NOMO-1 treated with DMSO at 0.1 percent for 48 hours (cell line): ENCODE results near the gene TEX44.

Source experiments
- DNase-seq: peaks from one replicate; lab custom pipeline; 2025; ENCODE audit not compliant: unreplicated experiment; lab: John Stamatoyannopoulos, UW

Gene TEX44

DNA sequence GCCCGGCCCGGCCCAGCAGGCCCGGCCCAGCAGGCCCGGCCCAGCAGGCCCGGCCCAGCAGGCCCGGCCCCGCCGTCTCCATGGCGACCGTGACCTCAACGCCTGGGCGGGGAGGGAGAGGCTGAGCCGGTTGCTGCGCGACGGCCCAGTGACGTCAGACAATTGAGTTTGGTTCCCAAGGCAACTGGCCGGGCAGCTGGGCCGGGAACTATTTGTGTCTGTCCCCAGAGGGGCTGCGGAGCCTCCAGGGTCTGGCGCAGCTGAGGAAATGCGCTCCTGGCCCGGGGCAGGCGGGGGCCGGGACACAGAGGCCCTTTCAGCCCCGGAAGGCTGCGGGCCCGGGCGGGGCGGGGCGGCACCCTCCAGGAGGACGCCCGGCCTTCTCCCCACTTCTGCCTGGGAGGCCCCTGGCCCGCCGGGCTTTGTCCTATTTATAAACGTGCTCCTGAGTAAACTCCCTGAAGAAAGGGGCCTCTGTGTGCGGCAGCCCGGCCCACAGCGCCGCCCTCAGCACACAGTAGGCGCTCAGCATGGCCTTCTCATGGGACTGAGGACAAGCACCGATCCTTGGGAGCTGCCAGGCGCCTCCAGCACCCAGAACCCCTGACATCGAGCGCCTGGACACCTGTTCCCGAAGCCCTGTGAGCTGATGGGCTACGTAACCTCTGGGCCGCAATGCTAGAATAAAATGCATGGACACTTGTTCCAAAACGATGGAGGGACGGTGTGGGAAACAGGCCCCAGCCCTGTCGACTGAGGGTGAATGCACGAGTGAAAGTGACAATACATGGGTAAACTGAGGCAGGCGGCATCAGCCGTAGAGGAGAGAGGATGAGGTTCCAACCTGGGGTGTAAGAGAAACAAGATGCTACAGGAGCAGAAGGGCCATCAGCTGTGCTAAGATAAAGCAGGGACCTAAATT lies 12.3 kb downstream of the TEX44 start:
- DNase-seq: peak; percentile 78

DNA sequence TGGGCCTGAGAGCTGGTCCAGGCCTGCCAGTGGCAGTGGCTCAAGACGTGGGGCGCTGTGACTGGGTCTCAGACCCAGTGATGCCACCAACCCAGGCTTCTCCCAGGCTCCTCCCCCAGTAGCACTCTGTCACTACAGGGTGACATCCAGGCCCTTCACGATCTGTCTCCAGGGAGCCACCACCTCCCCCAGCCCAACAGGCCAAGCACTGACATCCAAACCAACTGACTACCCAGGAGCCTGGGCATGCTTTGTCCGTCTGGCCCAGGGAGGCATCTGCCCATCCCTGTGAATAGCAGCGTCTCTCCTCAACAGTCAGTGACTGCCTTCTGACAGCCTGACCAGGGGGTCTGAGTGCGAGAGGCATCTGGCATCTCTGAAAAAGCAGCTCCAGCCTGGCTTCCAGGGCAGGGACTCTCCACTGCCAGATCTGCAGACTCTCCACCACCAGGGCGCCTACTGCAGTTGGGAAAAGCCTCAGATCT lies 13.0 kb downstream of the TEX44 start:
- DNase-seq: no peak

DNA sequence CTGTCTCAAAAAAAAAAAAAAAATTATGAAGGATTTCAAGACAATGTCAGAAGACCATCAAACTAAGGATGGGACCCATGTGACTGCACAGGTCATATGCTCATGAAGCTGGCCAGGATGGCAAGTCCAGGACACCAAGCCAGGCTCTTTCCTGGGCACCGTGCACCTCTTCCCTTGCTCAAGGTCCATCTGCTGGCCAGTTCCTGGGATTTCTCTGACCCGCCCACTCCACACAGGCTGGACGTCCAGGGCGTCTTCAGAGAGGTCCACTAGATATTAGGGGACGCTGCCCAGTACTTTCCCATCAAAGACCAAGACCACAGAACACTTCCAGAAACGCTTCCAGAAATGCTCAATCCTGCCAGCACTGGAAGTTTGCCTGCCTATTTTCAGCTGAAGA lies 14.3 kb downstream of the TEX44 start:
- DNase-seq: no peak

DNA sequence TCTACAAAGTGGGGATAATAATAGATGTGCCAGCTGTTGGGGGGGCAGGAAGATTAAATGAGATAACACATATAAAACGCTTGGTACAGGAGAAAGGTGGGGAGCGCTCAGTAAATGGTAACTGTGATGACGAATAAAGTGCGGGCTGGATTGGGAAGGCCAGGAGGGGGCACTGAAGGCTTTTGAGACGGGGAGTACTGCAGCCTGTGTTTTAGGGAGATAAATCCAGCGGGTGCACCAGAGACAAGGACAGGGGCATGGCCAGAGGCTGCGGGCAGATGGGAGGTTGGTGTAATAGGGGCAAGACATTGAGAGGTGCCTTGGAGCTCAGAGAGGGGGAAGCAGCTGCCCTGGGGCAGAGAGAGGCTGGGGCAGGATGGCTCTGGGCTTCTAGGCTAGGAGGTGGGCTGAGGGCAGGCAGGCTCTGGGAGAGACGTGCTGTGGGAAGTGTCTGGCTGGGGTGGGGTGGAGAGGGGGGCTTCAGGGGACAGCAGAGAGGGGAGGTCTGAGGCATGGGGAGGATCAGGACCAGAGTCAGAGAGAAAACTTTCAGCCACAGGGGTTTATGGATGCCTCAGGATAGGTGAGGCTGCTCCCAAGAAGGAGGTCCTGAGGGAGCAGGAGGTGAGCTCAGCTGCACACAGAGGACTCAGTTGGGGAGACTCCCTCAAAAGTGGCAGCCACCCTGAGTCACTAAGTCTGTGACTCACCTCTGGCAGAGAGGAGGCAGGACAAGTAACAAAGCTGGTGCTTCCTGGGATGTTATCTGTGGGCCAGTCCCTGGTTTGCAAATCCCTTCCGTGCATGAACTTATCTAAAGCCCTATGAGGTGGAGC lies 18.8 kb downstream of the TEX44 start:
- peak; percentile 61 for DNase-seq

DNA sequence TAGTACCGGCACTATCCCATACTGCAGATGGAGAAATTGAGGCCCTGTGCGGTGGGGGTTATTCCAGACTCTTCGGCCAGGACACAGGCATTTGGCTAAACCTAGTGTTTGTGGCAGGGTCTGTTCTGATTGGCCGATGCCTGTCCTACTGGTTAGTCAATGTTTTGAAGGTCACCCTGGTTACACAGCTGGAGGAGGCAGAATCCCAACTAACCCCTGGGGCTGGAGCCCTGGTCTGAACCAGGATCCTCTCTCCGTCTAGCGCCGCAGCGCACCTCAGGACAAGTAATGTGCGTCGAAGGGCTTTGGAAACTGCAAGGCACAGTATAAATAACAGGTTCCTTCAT lies 19.4 kb downstream of the TEX44 start:
- DNase-seq: peak; percentile 85

DNA sequence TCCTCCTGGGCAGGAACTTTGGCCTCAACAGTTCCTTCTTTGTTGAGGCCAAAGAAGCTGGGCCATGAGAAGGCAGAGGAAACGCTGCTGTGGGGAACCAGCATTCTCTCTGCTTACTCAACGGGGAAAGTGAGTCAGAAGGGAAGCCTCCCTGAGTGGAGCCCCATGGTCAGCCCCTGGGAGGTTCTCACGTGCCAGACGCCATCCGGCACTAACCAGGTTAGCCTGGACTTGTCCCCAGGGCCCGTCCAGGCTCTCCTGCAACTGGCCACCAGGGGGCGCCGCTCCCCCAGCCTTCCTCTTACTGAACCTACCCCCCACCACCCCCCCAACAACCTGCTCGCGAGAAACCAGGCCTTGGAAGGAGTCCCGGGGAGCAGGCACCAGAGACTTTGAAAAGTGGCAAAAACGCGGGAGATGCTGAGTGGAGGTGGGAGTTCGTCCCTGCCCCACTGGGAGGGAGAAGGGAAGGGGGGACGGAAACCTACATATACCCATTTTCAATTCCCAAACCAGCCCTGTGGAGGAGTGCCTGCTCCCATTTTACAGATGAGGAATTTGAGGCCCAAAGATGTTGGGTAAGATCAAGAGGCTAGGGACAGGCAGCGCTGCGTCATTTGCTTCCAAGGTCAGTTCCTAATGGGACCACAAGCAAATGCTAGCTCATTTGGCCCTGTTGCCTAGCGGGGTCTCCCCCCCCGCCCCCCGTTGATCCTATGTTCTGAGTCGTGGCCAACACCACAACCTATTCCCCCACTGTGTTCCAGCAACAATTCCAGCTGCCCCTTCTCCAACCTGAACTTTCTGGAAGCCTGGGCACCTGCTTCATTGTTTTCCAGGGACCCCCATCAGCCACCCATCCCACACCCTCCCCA lies 20.0 kb downstream of the TEX44 start:
- DNase-seq: peak; percentile 95

DNA sequence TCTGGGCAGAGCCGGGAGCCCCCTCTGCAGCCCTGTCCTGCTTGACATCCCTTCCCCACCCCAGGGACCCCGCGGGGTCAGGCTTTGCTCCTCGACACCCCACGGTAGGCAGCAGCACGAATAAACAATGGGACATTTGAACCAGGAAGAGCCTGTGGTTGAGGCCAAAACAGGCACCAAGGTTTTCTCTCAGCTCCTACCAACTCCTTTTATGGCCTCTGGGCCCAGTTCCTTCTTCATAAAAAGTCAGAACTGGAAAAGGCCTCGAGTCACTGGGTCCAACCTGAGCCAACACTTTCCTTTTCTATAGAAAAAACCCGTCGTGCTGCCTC lies 20.6 kb downstream of the TEX44 start:
- no peak for DNase-seq

DNA sequence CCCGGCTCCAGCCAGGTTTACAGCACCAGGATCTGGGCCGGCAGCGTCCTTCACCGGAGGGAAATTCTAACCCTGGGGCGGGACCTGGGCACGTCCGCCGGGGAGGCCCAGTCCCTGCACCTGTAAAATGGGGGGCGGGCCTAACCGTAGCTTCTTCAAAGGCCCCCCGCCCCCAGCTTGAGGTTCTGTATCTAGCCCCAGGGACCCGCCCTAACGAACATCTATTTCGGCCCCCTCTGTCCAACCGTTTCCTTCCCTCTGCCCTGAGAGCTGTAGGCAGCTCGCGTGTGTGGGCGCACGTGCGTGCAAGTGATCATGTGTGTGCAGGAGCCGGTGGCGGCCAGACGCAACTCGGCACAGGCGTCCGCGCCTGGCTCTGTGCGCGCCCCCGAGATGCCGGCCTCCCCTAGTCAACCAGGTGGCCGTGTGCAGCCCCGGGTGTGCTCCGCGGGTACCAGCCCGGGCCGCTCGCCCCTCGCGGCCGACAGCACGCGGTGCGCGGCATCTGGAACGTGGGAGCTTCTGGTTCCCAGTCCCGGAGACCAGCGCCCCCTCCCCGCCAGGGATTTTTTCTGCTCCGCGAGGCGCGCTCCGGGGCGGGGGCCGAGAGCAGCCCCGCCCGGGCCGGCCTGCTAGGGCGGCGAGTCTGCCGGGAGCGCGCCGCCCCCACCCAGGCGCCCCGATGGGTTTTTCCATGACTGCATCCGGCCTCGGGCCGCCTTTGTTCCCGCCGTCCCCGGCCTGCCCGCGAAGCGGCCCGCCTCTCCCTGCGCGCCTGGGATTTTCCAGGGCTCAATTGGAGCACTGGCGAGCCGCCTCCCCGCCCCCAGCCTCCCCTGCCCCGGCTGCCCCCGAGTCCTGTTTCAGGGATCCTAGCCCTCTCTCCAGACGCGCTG lies 21.2 kb downstream of the TEX44 start:
- peak; percentile 99 for DNase-seq

DNA sequence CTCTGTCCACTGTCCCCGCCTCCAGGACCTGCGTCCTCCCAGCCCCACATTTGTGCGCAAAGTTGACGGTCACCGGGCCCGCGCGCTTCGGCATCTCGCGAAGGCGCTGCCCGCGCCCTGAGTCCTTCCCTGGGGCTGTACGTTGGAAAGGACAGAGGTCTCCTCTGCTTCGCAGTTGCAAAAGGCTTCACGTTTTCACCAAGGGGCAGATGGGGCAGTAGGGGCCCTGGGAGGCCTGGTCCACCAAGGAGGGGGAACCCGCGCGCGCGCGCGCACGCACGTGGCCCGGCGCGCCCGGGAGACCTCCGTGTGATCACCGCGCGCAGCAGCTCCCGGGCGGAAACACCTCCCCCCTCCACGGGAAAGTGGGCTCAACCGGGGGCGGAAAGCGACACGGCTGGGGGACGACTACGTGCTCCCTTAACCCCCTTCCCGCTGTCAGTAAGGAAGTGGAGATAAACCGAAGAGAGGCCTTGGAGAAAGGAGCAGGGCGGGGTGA lies 21.9 kb downstream of the TEX44 start:
- peak; percentile 76 for DNase-seq

DNA sequence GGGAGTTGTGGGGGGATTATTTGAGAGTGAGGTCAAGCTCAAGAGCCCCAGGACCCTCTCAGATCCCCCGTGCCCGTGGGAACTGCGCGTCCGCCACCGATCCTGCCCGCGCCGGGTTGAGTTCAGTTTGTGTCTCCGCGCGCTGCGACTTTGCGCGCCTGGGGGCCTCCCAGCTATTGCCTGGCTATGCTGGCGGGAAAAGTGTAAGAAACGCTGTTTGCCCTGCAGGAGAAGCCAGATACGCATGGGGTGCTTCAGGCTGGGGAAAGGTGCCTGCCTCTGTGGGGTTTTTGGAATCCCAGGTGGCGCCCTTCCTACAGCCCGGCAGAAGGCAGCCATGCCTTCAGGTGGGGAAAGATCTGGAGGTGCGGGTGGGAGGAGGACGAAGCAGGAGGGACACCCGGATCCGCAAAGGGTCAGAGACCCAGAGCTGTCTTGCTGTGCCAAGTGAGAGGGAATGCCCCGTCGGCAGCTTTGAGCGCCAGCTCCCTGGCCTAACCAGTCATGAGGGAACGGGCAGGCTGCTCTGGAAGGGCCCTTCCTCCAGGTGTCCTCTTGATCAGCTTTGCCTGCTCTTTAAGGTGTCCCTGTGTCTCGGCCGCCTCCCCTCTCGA lies 22.5 kb downstream of the TEX44 start:
- no peak for DNase-seq

DNA sequence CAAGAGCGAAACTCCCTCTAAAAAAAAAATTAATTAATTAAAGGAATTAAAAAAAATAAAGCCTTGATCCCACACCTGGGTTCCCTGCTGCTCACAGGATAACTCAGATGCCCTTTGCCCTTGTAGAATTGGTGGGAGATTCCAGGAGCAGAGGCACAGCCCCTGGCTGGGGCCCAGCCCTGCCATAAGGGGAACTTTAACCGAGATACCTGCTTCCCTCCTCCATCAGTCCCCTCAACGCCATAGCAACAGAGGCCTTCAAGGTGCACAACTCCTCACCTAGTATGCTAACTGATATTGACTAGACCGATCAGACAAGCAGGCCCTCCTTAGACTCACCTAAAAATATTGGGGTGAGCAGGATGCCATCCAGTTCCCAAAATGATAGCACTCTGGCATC lies 23.6 kb downstream of the TEX44 start:
- DNase-seq: no peak

DNA sequence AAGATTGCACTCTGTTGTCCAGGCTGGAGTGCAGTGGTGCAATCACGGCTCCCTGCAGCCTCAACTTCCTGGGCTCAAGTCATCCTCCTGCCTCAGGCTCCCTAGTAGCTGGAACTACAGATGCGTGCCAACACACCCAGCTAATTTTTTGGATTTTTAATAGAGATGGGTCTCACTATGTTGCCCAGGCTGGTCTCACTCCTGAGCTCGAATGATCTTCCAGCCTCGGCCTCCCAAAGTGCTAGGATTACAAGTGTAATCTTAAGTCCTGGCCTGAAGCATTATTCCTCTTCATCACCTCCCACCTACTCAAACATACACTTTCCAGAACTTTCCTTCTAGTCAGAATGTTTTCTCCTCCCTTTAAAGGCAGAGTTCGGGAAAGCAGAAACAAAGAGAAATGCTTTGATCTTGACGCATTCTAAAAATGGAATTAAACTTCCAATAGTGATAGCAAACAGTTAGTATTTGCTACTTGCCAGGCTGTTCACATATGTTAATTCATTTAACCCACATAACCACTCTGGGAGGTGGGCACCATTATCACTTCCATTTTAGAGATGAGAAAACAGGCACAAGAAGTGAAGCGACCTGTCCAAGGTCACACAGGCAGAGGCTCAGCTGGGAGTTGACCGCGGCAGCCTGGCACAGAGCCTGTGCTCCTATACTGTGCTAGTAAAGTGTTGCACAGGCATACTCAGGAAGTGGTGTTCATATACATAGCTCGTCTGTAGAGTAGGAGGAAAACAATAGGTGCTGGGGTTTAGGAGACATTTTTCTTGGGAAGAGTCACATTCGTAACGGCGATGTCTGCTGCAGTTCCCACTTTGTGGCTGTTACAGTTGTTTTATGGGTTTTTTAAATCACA lies 24.6 kb downstream of the TEX44 start:
- no peak for DNase-seq

DNA sequence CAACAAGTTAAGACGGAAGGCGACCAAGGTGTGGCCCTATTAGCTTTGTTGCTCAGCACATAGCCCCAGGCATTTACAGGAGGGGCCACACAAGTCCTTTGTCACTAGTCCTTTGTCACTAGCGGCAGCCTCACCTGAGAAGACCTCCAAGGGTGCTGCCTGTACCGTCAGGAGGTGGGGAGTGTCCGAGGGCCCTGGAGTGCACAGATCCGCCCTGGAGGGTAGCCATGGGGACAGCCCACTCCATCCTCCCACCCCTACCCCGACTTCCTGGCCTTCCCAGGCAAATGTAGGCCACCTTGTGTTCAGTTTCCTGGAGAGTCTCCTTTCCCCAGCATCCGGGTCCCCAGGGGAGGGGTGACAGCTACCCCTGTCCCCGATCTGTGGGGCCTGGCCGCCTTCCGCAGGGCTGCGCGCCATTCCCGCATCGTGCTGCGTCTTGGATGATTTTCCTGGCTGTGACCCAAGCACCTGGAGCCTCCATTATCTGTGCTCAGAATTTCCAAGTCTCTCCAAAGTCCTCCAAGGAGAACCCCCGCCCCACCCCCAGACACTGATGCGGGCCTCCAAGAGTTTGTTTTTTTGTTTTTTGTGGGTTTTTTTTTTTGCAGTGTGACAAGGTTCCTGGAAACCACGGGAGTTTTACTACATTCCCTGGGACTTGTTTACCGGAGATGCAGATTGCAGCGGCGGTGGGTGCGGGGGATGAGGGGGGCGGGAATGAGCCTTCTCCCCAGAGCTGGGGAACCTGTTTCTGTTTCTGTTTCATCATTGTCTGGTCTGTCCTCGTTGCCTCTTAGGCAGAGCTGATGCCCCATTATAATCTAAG lies 28.6 kb downstream of the TEX44 start:
- no peak for DNase-seq

DNA sequence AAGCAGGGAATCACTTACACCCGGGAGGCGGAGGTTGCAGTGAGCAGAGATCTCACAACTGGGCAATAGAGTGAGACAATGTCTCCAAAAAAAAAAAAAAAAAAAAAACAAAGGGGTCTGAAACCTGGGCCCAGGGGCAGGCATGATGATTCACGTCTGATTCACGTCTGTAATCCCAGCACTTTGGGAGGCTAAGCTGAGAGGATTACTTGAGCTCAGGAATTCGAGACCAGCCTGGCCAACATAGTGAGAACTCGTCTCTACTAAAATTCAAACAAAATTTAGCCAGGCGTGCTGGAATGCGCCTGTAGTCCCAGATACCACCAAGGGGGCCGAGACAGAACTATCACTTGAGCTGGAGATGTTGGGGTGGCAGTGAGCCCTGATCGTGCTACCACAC lies 30.3 kb downstream of the TEX44 start:
- DNase-seq: no peak

DNA sequence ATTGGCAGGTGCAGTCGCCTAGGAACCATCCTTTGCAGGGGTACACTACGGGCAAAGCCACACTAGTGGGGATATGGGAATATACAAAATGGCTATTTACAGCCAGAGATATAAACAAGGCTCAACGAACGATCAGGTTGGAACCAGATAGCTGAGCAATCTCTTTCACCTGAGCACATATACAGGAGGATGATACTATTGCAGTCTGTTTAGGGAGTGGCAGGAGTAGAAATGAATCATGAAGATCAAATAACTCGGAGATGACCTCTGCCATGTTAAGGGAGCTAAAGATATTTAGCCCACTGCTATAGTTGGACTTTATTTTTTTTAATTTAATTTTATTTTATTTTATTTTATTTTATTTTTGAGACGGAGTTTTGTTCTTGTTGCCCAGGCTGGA lies 33.8 kb downstream of the TEX44 start:
- no peak for DNase-seq

DNA sequence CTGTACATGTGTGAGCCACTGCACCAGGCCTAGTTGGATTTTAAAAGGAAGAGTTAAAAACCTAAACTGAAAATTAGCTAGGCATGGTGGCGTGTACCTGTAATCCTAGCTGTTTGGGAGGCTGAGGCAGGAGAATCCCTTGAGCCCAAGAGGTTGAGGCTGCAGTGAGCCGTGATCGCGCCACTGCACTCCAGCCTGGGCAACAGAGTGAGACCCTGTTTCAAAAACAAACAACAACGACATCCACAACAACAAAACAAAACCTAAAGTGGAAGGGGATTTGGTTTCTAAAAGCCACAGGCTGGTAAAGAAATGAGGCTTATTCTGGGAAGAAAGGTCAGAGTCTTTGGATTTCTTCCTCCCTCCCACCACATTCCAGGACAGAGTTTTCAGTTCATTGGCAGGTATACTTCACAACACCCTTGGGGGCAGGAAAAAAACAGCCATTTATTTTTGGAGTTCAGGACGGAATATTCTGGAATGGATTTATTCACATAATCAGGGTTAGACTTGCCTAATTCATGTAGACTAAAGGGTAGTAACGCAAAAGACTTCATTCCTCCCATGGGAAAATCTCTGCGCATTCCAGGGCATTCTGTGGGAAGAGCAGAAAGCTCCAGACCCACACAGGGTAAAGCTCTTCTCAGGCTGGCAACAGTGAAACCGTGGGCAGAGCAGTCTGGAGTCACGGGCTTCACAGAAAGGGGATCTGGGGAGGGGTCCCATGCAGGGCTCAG lies 34.9 kb downstream of the TEX44 start:
- DNase-seq: no peak

DNA sequence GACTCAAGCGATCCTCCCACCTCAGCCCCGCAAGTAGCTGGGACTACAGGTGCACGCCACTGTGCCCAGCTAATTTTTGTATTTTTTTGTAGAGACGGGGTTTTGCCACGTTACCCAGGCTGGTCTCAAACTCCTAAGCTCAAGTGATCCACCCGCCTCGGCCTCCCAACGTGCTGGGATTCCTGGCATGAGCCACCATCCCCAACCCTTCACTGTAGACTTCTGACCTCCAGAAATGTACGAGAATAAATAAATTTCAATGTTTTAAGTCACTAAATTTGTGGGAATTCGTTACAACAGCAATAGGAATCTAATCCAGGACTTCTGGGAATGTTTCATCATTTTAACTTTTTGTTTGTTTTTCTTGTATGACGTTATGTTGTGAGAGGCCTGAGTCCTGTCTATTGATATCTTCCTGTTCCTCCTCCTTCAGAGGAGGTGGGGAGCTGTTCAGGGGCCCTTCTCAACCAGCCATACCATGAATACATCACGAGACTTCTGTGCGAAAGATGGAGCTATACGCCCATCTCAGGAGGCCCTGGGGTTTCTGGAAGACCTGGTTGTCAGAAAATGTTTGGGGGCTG lies 40.0 kb downstream of the TEX44 start:
- DNase-seq: no peak
